ENCODE measurements around the gene CAV3.

DNA sequence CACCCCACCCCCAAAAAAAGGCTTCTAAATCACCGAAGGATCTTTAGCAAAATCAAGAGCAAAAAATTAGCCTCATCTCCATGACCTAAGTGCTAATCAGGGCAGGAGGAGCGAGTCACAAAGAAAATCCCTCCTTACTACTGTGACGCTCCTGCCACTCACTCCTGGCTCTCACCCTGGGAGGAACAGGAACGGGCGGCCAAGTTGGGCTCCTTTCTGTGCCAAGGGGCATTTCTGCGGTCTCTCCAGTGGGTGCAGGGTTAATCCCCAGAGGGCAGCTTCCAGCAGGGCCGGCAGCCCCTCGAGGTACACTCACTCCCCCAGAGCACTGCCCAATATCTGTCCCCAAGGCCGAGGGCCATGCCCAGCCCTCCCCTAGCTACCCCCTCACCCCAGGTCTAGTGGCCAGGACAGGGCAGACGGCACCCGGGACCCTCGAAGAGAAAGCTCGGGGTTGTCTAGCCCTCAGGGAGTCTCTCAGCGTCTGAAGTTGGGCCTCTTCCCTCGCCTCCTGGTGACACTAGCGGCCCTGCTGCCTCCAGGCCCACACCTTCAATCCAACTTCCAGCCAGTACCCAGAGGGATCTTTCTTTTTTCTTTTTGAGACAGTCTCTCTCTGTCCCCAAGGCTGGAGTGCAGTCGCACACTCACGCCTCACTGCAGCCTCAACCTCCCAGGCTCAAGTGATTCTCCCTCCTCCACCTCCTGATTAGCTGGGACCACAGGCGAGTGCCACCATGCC lies 706 bp downstream of the CAV3 start:
- TF ChIP-seq, protein P1, sequence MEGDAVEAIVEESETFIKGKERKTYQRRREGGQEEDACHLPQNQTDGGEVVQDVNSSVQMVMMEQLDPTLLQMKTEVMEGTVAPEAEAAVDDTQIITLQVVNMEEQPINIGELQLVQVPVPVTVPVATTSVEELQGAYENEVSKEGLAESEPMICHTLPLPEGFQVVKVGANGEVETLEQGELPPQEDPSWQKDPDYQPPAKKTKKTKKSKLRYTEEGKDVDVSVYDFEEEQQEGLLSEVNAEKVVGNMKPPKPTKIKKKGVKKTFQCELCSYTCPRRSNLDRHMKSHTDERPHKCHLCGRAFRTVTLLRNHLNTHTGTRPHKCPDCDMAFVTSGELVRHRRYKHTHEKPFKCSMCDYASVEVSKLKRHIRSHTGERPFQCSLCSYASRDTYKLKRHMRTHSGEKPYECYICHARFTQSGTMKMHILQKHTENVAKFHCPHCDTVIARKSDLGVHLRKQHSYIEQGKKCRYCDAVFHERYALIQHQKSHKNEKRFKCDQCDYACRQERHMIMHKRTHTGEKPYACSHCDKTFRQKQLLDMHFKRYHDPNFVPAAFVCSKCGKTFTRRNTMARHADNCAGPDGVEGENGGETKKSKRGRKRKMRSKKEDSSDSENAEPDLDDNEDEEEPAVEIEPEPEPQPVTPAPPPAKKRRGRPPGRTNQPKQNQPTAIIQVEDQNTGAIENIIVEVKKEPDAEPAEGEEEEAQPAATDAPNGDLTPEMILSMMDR (IDR thresholded peaks at IDR 0.05): no peak
- TF ChIP-seq POLR2AphosphoS5 (IDR thresholded peaks at IDR 0.05): no peak

Measured in transverse colon (tissue), 4 donors.